Fibroblast of pulmonary artery (primary cell): ENCODE measurements around the gene ZSCAN10.

Experiments
- DNase-seq: peaks from one replicate; pipeline ENCODE4 v3.0.0-alpha.2; 2010; ENCODE audit warnings: low read depth
- H3K4me3 ChIP-seq: replicated peaks from 2 replicates; pipeline ENCODE4 v1.5.1; 2011; ENCODE audit warnings: low read depth, mild to moderate bottlenecking, control low read depth, low read length, moderate library complexity
- TF ChIP-seq, protein P1 (sequence below): IDR thresholded peaks from 2 replicates; pipeline ENCODE4 v1.5.1; 2011; ENCODE audit warnings: mild to moderate bottlenecking, control low read depth, low read length, inconsistent platforms; ENCODE audit errors: missing control alignments

The ZSCAN10 gene

DNA sequence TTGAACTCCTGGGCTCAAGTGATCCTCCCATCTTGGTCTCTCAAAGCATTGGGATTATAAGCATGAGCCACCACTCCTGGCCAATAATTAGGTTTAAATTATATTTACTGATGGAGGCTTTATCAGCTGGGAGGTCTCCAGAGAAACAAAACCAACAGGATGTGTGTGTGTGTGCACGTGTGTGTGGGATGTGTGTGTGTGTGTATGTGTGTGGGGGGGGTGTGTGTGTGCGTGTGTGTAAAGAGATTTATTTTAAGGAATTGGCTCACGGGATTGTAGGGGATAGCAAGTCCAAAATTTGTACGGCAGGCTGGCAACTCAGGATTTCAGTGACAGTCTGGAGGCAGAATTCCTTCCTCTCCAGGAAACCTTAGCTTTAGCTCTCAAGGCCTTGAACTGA lies 48.1 kb downstream of the ZSCAN10 start:
- TF ChIP-seq, protein P1, sequence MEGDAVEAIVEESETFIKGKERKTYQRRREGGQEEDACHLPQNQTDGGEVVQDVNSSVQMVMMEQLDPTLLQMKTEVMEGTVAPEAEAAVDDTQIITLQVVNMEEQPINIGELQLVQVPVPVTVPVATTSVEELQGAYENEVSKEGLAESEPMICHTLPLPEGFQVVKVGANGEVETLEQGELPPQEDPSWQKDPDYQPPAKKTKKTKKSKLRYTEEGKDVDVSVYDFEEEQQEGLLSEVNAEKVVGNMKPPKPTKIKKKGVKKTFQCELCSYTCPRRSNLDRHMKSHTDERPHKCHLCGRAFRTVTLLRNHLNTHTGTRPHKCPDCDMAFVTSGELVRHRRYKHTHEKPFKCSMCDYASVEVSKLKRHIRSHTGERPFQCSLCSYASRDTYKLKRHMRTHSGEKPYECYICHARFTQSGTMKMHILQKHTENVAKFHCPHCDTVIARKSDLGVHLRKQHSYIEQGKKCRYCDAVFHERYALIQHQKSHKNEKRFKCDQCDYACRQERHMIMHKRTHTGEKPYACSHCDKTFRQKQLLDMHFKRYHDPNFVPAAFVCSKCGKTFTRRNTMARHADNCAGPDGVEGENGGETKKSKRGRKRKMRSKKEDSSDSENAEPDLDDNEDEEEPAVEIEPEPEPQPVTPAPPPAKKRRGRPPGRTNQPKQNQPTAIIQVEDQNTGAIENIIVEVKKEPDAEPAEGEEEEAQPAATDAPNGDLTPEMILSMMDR = no peak
- DNase-seq = no peak
- no peak overlapping the region for H3K4me3 ChIP-seq

DNA sequence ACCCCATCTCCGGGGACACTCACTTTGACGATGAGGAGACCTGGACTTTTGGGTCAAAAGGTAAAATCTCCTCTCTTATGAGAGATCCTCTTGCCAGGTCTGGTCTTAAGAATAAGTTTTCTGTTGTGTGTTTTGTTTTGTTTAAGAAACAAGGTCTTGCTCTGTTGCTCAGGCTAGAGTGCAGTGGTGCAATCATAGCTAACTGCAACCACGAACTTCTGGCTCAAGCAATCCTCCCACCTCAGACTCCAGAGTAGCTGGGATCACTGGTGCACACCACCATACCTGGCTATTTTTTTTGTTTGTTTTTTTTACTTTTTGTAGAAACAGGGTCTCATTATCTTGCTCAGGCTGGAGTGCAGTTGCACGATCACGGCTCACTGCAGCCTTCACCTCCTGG lies 48.6 kb downstream of the ZSCAN10 start:
- H3K4me3 ChIP-seq = no peak overlapping the region
- TF ChIP-seq, protein P1 = no peak
- DNase-seq = no peak

DNA sequence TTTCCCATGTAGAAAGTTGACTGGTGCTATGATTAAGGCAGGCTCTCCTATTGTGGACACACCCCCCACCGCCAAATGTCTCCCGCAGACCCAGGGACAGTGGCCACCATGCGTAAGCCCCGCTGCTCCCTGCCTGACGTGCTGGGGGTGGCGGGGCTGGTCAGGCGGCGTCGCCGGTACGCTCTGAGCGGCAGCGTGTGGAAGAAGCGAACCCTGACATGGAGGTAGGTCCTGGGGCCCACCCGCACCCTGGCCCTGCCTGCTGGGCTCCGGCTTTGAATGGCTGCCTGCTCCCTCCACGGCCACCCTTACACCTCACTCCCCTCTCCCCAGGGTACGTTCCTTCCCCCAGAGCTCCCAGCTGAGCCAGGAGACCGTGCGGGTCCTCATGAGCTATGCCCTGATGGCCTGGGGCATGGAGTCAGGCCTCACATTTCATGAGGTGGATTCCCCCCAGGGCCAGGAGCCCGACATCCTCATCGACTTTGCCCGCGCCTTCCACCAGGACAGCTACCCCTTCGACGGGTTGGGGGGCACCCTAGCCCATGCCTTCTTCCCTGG lies 49.1 kb downstream of the ZSCAN10 start:
- TF ChIP-seq, protein P1 = no peak
- no peak for DNase-seq
- H3K4me3 ChIP-seq = no peak overlapping the region

DNA sequence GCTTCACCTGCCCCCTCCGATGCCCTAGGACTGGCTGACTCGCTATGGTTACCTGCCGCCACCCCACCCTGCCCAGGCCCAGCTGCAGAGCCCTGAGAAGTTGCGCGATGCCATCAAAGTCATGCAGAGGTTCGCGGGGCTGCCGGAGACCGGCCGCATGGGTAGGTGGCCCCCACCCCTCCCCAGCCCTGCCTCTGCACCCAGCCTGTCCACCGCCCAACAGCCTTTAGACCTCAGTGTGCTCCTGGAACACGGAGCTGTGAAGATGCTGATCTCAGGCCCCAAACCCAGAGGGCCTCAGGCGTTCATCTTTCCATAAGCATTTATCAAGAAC lies 51.7 kb downstream of the ZSCAN10 start:
- TF ChIP-seq, protein P1 = no peak
- no peak for DNase-seq
- no peak overlapping the region for H3K4me3 ChIP-seq

DNA sequence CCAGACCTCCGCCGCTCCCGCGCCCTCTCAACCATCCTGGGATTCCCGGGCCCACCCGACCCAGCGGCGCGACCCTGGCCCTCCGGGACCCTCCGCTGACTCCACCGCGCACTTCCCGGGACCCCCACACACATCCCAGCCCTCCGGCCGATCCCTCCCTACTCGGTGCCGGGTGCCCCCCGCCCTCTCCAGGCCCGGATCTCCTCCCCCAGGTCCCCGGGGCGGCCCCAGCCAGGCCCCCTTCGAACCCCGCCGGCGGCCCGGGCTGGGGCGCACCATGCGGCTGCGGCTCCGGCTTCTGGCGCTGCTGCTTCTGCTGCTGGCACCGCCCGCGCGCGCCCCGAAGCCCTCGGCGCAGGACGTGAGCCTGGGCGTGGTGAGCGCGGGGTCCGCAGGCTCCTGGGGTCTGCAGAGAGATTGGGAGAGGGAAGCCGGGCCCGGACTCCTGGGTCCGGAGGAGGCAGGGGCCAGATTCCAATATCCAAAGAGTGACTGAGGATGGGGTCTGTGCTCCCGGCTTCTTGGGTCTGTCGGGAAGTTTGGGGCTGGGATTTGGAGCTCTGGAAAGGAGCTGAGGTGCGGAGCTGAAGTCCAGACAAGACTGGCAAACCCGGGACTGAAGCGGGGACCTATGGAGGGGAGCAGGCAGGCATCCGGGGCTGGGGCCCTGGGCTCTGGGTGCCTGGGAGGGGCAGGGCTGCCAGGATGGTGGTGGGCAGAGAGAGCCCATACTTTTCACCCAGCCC lies 52.3 kb downstream of the ZSCAN10 start:
- TF ChIP-seq, protein P1 = no peak
- H3K4me3 ChIP-seq = no peak overlapping the region
- no peak for DNase-seq

DNA sequence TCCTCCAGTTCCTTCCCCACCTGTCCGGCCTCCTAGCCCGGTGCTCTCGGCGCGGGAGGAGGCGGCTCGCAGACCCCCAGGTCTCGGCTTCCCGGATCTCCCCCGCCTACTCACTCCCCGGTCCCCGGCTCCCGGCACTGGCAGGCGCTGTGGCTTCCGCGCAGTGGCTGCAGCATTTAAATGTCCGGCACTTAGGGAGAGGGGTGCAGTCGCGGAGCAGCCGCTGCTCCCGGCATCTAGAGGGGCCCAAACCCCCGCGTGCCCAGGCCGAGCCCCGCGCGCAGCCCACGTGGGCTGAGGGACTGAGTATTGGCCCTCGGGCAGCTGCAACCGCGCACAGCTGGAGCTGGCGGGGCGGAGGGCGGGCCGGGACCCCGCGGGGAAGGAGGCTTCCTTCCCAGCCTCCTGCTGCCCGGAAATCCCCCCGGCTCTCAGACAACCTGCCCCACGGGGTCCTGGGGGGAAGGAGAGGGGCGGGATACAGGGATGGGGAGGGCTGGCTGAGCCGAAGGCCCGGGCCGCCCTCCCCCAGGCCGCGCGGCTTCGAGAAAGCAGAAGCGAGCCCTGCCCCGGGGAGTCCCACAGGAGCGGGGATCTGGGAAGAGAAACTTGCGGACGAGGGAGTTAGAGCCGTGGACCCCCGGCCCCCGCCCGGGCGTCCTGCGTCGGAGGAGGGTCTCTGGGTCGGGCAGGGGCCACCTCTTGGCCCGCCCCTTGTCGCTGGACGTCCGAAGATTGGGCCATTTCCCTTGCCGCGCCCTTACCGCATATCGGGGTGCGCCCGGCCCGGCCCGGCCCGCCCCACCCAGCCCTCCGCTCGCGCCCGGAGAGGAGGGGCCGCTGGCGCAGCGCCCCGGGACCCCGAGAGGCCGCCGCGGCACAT lies 53.1 kb downstream of the ZSCAN10 start, which contains the start of gene MMP25:
TSS of gene MMP25 (plus strand) at position 804 of the 883 bp plus-strand sequence. CDS start 357 bp downstream, outside the sequence.
- peak within 1 kb of the TSS; percentile 46 for H3K4me3 ChIP-seq
- TF ChIP-seq, protein P1 = no peak
- no peak for DNase-seq
